ENCODE measurements around the gene SHC4.
"Not testable (repeated sequence)": the region's sequence is repeated elsewhere in the genome, so short reads cannot be mapped to it uniquely, and the experiment has no call there.

SHC4 gene

GRCh38 chr15:48970926-48971325 is 7.2 kb upstream of the SHC4 start:
- not testable (repeated sequence) for DNase-seq (ENCODE audit: low spot score)

- DNase-seq (ENCODE audit: low spot score): no peak
Measured at GRCh38 chr15:48968066-48968465, 4.3 kb upstream of the SHC4 start.

- DNase-seq (ENCODE audit: low spot score): no peak
Measured at GRCh38 chr15:48967336-48967735, 3.6 kb upstream of the SHC4 start.

DNA sequence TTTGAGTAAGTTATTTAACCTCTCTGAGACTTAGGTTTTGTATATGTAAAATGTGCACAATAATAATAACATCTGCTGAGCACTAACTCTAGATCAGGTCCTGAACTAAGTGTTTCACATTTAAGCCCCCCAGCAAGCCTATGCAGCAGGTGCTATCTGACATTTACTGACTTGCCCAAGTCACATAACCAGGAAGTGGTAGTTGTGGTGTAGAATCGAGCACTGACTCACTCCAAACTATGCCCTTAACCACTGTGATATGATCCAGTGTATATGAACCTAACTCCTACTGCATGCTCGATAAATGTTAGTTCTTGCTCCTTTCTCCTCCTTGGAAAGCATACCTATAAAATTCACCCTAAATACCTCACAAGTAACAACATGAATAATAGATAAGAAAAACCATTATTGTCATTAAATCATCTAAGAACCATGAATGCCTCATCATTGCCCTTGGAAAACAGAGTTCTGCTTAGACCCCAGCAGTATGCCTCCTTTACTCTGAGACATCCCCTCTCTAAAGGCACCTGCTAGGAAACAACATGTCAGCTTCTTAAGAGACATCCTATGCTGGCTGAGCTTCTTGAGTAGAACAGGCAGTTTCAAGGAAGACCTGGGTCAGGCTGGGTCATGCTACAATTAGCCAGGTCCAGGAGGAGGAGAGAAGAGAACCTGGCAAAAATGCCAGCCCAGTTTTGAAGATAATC is 3.0 kb upstream of the SHC4 start:
- no peak for DNase-seq (ENCODE audit: low spot score)

- DNase-seq (ENCODE audit: low spot score): peak; percentile 24
Measured at GRCh38 chr15:48965972-48966371, 2.3 kb upstream of the SHC4 start.

GRCh38 chr15:48964898-48965297 is 1.2 kb upstream of the SHC4 start:
- no peak for DNase-seq (ENCODE audit: low spot score)

DNA sequence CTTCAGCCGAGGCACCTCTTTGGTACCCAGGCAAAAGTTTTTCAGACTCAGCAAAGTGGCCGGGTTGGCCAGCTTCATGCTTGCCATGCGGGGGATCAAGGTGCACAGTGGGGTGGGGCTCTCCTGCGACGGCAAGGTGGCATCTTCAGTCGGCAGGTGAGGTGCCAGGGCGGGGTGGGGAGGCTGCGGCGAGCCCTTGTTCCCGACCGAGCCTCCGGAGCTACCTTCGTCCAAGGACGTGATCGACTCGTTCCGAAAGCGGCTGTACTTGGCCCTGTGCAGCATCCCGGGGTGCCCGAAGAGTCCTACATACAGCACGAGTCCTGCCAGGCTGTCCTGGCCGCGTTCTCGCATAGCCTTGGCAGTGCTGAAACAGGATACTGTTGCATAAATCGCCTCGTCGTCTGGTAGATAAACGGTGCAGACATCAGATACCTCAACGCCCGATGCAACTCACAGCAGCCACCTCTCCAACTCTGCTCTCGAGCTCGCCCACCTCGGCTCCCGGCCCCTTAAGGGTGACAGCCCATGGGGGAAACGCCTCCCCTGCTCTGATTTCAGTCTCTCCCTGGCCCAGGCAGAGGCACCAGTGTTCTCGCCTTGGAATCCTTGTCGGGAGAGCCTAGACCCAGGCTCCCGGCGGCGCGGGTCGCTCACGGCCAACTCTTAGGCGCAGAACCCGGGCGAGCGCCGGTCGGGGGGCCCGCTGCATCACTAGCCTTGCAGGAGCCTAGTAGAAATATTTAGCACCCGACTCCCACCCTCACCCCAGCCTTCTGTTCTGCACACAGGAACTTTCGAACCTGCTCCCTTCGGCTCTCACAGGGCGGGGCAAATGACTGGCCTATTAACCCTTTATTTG is 826 bp downstream of the SHC4 start:
- peak; percentile 19 for DNase-seq (ENCODE audit: low spot score)

DNA sequence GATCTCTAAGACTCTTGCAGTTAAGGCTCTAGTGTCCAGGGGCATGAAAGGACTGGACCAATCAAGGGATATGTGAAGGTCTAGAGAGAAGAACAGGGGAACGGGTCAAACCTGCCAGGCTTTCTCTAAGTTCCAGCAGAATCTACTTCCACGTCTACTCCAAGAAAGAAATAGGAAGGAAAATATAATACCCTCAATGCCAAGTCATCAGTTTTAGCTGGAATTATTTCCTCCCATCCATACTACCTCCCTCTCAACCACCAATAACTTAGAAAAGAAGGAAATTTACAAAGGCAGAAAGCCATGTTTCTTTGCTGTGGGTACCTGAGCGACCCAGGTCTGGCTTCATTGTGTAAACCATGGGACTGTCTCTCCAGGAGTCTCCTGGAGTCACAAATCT is 7.8 kb downstream of the SHC4 start:
- DNase-seq (ENCODE audit: low spot score): no peak

DNA sequence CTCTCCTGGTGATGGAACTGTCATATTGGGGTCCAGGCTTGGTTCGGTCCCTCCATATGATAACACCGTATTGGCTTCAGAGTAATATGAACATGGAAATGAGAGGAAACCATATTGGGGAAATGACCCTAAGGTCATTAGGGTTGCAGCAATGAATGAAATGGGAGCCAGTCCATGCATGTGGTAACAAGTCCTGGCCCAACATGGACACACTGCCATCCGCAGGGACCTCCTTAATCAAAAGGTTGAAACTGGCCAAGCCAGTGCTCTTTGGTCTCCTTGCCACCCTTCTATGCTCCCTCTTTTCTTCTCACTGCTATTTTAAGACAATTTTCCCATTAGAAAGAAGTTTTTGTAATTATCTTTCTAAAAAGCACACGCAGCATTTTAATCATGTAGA is 8.3 kb downstream of the SHC4 start:
- DNase-seq (ENCODE audit: low spot score): no peak

DNA sequence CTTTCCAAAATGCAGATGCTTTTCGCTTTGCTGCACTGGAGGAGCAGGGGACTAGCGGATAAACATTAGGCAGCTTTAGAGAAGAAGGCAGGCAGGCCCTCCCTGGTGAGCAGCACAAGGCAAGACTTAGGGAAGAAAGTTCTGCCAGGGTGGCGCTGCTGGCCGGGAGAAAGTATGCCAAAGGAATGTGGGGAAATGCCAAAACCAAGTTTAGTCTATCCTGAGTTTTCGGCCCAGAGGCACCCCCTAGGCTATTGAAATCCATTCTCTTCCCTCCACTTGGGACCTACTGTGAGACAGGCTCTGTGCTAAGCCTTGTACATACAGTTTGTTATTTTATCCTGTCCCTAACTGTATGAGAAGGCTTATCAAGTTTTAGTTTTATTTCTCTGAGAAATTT is 9.2 kb downstream of the SHC4 start:
- no peak for DNase-seq (ENCODE audit: low spot score)

DNA sequence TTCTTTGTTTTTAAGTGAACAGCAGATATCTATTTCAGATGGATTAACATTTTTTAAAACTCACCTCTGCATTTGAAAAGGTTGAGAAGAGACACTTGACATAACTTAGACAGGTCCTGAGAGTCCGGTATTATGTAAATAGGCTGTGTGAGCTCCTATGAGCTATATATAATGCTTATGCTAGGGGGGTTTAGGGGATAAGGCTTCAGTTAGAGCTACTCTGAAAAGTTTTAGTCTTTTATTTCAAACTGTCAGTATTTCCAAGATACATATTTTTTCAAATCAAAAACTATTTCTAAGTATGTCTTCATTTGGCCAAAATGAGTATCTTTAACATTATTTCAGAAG is 16.9 kb downstream of the SHC4 start:
- DNase-seq (ENCODE audit: low spot score): no peak

DNA sequence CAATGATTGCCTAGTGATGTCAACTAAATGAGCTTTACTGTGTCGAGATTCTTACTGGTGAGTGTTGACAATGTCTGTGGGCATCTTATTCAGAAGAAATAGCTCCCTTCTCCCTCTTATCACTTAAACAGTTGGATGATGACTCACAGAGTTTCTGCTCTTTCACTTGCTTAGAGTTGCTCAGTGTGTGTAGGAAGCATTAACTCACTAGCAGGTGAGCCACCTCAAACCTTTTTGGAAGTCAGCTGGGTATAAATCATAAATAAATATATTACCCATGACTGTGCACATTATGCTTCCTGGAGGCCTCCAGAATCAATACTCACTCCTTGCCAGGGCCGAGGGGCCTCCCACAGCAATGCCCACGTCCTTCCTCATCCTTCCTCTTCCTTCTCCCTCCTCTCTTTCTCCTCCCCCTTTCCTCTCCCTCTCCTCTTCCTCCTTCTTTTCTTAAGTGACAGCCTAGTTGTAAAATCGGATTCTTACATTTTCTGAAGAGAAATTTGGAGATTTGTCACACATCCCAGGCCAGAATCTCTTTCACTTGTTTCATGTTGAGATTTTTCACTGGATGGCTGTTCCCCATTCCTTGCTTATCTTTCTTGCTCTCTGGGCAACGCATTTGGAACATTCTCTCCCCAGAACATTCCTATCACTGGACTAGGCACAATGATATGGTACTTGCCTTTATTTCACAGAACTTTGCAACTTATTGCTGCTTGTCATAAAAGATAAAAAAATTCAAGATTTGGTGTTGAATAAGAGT is 17.5 kb downstream of the SHC4 start:
- DNase-seq (ENCODE audit: low spot score): no peak

DNA sequence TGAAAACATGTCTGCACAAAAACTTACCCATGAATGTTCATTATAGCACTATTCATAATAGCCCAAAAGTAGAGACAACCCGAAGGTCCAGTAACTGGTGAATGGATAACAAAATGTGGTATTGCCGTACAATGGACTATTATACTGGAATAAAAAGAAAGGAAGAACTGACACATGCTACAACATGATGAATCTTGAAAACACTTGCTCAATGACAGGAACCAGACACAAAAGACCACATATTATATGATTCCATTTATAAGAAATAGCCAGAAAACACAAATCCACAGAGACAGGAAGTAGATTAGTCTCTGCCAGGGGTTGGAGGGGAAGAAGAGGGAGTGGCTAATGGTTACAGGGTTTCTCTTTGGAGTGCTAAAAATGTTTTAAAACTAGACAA is 18.3 kb downstream of the SHC4 start:
- DNase-seq (ENCODE audit: low spot score): no peak

GRCh38 chr15:48941904-48942303 is 21.8 kb downstream of the SHC4 start:
- DNase-seq (ENCODE audit: low spot score): no peak

DNA sequence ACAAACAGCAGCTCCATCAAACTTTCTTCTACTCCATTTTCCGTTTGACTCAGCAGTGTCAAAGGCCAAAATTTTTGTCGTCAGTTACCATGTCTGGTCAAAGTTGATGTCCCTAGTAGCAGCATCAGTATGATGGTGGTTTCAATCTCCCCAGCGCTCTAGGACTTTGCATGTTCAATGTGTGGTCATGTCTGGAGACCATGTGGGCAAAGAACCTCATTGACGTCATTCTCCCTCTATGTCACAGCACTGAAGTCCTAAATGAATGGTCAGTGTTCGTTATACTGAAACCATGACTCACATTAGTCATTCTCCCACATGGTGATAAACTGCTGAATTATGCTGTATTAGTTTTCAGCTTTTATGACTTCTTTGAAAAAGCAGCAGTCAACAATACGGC is 23.2 kb downstream of the SHC4 start:
- no peak for DNase-seq (ENCODE audit: low spot score)

GRCh38 chr15:48939648-48940047 is 24.1 kb downstream of the SHC4 start:
- DNase-seq (ENCODE audit: low spot score): no peak

- no peak for DNase-seq (ENCODE audit: low spot score)
Measured at GRCh38 chr15:48937886-48938285, 25.8 kb downstream of the SHC4 start.

DNA sequence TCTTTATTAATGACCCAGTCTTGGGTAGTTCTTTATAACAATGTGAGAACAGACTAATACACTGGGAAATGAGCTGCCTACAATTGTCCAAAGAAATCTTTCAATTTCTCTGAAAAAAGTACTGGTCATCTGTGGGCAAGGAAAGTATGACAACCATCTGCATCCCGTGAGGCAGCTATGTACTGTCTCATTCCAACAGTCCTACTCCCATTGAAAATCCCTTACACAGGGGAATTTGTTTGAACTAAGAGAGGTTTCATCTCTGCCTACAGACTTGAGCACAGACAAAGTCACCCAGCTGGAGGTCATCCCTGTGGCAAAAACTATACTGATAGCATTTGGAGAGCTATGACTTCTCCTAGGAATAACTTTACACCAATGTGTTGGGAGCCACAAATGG is 27.1 kb downstream of the SHC4 start:
- no peak for DNase-seq (ENCODE audit: low spot score)

GRCh38 chr15:48935236-48935635 is 28.5 kb downstream of the SHC4 start:
- no peak for DNase-seq (ENCODE audit: low spot score)

GRCh38 chr15:48930735-48931134 is 33.0 kb downstream of the SHC4 start:
- DNase-seq (ENCODE audit: low spot score): no peak

DNA sequence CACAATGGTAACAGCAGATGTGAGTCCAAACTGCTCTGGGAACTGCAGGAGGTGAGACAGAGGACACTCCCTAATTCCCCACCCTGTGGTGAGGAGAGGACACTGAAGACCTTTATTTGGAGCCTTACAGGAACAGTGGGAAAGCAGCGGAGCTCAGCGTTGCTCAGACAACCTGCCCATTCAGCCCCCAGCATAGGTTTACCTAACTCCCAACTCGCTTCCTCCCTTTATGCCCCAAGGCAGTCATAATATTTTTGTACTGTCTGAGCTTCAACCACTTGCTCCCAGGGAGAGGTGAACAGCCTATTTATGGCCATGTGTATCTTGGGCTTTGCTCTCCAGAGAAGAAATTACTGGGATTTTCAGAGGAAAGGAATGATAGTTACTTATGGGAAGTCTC is 34.1 kb downstream of the SHC4 start:
- DNase-seq (ENCODE audit: low spot score): no peak

GRCh38 chr15:48928877-48929538 is 34.7 kb downstream of the SHC4 start:
- DNase-seq (ENCODE audit: low spot score): no peak
